HEK293 (cell line): ENCODE data around the gene DLX6.

Source experiments
- CTCF ChIP-seq: fragments of 450-650 bp; formaldehyde crosslinking; IDR thresholded peaks from 2 replicates; pipeline ENCODE4 v1.5.1; 2016; ENCODE audit warnings: missing biosample characterization, missing genetic modification characterization
- REST ChIP-seq: fragments of 450-650 bp; formaldehyde crosslinking; IDR thresholded peaks from 2 replicates; pipeline ENCODE4 v1.5.1; 2016; ENCODE audit warnings: missing biosample characterization, missing genetic modification characterization
- ZBTB8A ChIP-seq: fragments of 450-650 bp; formaldehyde crosslinking; IDR thresholded peaks from 2 replicates; pipeline ENCODE4 v1.5.1; 2016; ENCODE audit warnings: missing biosample characterization, missing genetic modification characterization
- ZFP69B ChIP-seq: fragments of 450-650 bp; formaldehyde crosslinking; IDR thresholded peaks from 2 replicates; pipeline ENCODE4 v1.5.1; 2016; ENCODE audit warnings: missing biosample characterization, missing genetic modification characterization
- ZIC2 ChIP-seq: fragments of 450-650 bp; formaldehyde crosslinking; IDR thresholded peaks from 2 replicates; pipeline ENCODE4 v1.5.1; 2016; ENCODE audit warnings: missing biosample characterization, missing genetic modification characterization
- ZNF138 ChIP-seq: fragments of 450-650 bp; formaldehyde crosslinking; IDR thresholded peaks from 2 replicates; pipeline ENCODE4 v1.5.1; 2016; ENCODE audit warnings: missing biosample characterization, missing genetic modification characterization, borderline replicate concordance
- ZNF140 ChIP-seq: fragments of 450-650 bp; formaldehyde crosslinking; IDR thresholded peaks from 2 replicates; pipeline ENCODE4 v1.5.1; 2016; ENCODE audit warnings: missing biosample characterization, missing genetic modification characterization
- ZNF549 ChIP-seq: fragments of 450-650 bp; IDR thresholded peaks from 2 replicates; pipeline ENCODE4 v1.5.1; 2018; ENCODE audit warnings: missing biosample characterization, missing genetic modification characterization, mild to moderate bottlenecking, inconsistent platforms, moderate library complexity
- ZNF692 ChIP-seq: fragments of 450-650 bp; formaldehyde crosslinking; IDR thresholded peaks from 2 replicates; pipeline ENCODE4 v1.5.1; 2016; ENCODE audit warnings: missing biosample characterization, missing genetic modification characterization
- ZNF768 ChIP-seq: fragments of 450-650 bp; formaldehyde crosslinking; IDR thresholded peaks from 2 replicates; pipeline ENCODE4 v1.5.1; 2018; ENCODE audit warnings: missing biosample characterization, mild to moderate bottlenecking, missing genetic modification characterization

GRCh38 chr7:97018791-97019531 lies 13.6 kb downstream of the DLX6 start:
- TF ChIP-seq ZNF140 (tag by site-specific recombination) (no peak), CTCF (tag by site-specific recombination) (no peak), ZIC2 (tag by site-specific recombination) (no peak), ZNF768 (tag by site-specific recombination) (no peak), ZBTB8A (tag by site-specific recombination) (no peak), ZFP69B (tag by site-specific recombination) (no peak), ZNF549 (tag by site-specific recombination) (no peak), ZNF138 (tag by site-specific recombination) (no peak), REST (tag by site-specific recombination) (no peak), ZNF692 (tag by site-specific recombination) (no peak)
